GM18517 (cell line): ENCODE results near the gene MSI2.

Experiments
- ATAC-seq: cut with Tn5 transposase; IDR thresholded peaks from one replicate; pipeline ENCODE4 v1.9.1; 2021; ENCODE audit warnings: mild to moderate bottlenecking, moderate library complexity; ENCODE audit not compliant: unreplicated experiment

Gene MSI2

GRCh38 chr17:57269052-57269451, 12.7 kb downstream of the MSI2 start:
- ATAC-seq = no peak

DNA sequence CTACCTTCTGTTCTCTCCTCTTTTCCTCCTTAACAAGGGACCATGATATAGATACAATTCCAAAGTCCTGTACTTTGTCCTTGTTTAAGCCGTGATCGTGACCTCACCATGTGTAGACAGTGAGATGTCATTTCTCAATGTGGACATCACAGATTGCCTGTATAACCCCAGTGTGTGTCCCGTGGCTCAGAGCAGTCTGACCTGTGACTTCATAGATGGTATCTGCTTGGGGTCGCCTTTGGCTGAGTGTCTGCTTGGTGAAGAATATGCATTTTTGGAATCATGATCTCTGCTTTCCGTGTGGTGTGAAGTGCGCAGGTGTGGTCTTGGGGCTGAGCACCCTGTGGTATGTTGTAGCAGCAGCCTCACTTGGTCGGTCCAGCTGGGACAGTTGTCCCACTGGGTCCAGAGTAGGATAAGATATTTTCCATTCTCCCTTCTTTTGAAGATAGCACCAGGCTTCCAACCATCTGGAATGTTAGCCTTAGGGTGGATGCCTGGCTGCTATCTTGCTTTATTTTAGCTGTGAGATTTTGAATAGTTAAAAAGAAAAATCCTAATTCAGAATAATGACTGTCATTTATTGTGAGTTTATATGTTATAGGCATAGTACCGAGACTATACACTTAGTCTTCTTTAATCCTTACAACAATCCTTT, 13.4 kb downstream of the MSI2 start:
- ATAC-seq = no peak

GRCh38 chr17:57270801-57271245, 14.5 kb downstream of the MSI2 start:
- ATAC-seq = no peak

GRCh38 chr17:57271821-57272220, 15.5 kb downstream of the MSI2 start:
- no peak for ATAC-seq

- no peak for ATAC-seq
Observed at GRCh38 chr17:57273490-57273889, 17.2 kb downstream of the MSI2 start.

GRCh38 chr17:57274162-57274561, 17.8 kb downstream of the MSI2 start:
- ATAC-seq = no peak

DNA sequence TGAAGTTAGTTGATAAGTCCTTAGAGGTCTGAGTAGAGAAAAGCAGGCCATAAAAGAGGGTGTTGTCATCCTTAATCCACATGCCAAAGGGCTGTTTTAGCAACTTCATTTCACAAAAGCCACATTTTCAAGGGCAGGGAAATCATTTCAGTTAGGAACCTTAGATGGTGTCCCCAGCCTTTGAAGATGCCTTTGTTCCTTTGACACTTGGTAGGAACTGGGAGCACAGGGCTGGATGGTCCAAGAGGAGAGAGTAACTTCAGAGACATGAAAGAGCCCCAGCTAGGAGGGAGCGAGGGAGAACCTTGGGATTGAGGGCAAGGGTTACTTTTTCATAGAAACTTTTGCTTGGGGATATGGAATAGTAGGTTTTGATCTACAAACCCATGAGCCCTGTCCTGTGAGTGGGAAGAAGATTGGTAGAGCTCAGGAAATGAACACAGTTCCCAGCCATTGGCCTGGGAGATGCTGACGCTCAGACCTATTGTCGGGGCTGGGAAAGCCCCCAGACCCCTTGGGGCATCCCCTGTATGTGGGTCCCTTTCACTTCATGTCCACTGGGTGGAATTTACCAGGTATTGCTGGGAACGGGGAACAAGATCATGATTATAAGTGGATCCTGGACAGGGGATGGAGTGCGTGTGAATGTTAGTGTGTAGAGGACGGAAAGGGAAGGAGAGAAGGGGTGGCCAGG, 18.9 kb downstream of the MSI2 start:
- ATAC-seq = no peak

GRCh38 chr17:57276621-57277020, 20.3 kb downstream of the MSI2 start:
- no peak for ATAC-seq

- no peak for ATAC-seq
Observed at GRCh38 chr17:57277923-57278604, 21.7 kb downstream of the MSI2 start.

GRCh38 chr17:57278740-57279387, 22.5 kb downstream of the MSI2 start:
- ATAC-seq = no peak

DNA sequence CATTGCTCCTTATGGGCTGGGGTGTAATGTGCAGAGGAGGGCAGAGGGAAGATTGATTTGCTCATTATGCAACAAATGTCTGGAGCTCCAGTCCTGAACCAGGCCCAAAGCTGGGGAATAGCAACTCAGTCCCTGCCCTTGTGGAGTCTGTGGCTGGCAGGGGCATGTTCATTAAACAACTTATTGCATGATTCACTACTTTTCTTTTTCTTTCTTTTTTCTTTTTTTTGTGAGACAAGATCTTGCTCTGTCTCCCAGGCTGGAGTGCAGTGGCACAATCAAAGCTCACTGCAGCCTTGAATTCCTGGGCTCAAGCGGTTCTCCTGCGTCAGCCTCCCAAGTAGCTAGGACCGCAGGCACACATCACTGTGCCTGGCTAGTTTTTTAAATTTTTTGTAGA, 23.1 kb downstream of the MSI2 start:
- no peak for ATAC-seq

GRCh38 chr17:57281887-57282286, 25.6 kb downstream of the MSI2 start:
- ATAC-seq = no peak

GRCh38 chr17:57282296-57282695, 26.0 kb downstream of the MSI2 start:
- no peak for ATAC-seq

DNA sequence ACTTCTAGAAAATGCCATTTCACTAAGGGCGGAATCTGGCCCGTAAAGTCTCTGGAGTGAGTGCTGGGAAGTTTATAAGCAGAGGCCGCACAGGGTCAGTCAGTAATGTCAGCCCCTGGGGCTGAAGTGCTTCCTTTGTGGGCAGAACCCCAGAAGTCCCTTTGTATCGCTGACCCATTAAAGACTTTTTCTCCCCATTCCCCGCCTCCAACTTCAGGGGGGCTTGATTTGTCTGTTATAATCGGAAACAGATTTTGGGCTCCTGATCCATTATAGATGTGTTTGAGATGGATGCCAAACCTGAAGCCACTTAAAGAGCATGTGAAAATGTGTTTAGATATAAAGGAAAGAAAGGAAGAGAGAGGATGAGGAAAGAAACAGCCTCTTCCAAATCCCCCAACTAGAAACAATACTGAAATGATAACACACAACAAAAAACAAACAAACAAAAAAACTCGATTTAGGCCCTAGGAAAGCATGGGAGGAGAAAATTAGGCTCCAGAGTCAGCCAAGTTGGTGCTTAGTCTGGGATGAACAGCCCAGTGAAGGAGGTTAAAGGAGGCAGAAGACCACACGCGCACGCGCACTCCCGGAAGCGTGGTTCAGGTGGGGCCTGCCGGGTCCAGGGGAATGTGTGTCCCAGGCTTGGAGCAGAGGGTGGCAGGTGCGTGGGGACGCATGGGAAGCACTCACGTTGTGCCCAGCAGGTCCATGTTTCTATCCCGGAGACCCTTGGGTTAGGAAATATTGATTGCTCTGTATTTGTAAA, 27.1 kb downstream of the MSI2 start:
- ATAC-seq = no peak

- no peak for ATAC-seq
Observed at GRCh38 chr17:57284583-57284982, 28.3 kb downstream of the MSI2 start.

GRCh38 chr17:57284984-57285646, 28.8 kb downstream of the MSI2 start:
- peak; percentile 62 for ATAC-seq

- ATAC-seq = no peak
Observed at GRCh38 chr17:57285701-57286100, 29.4 kb downstream of the MSI2 start.

- no peak for ATAC-seq
Observed at GRCh38 chr17:57286399-57287105, 30.2 kb downstream of the MSI2 start.

GRCh38 chr17:57288040-57288772, 31.9 kb downstream of the MSI2 start:
- ATAC-seq = no peak
